K562 (cell line): ENCODE results near the gene GPC2. TPM values are rescaled to one million over a fixed set of nuclear protein-coding genes. Genes with fewer than 3 reads are reported as not detected.

Experiments
- ARID1B ChIP-seq: fragments of 450-650 bp; IDR thresholded peaks from 2 replicates; pipeline ENCODE4 v1.6.1; 2016; ENCODE audit warnings: antibody characterized with exemption, mild to moderate bottlenecking, inconsistent platforms
- CBX3 ChIP-seq, 2 experiments: IDR thresholded peaks; 1 replicate in 1 of 2; 2 replicates in 1 of 2; pipeline ENCODE4 v1.6.1; 2012; ENCODE audit warnings: inconsistent platforms in 2 of 2, low read length in 2 of 2, borderline replicate concordance in 1 of 2, control low read depth in 1 of 2
- CXXC5 ChIP-seq: fragments of 250-450 bp; sonication (Bioruptor Pico); IDR thresholded peaks from 2 replicates; pipeline ENCODE4 v1.8.0; 2022; ENCODE audit warnings: inconsistent platforms, mild to moderate bottlenecking, moderate library complexity
- FOXP1 ChIP-seq: sonication (generic); formaldehyde crosslinking; IDR thresholded peaks from 2 replicates; pipeline ENCODE4 v1.8.0; 2022; ENCODE audit warnings: mild to moderate bottlenecking, missing genetic modification reagents
- GATAD2A ChIP-seq: fragments of 450-650 bp; IDR thresholded peaks from 2 replicates; pipeline ENCODE4 v1.6.1; 2017
- HDAC8 ChIP-seq: fragments of 450-650 bp; IDR thresholded peaks from 2 replicates; pipeline ENCODE4 v1.6.1; 2016; ENCODE audit warnings: mild to moderate bottlenecking, missing genetic modification characterization, moderate library complexity, missing compliant biosample characterization
- KAT7 ChIP-seq: sonication (generic); formaldehyde crosslinking; IDR thresholded peaks from 2 replicates; pipeline ENCODE4 v1.8.0; 2022; ENCODE audit warnings: missing genetic modification reagents, mild to moderate bottlenecking, borderline replicate concordance
- MXI1 ChIP-seq: IDR thresholded peaks from 2 replicates; pipeline ENCODE4 v1.6.1; 2011; ENCODE audit warnings: low read depth, mild to moderate bottlenecking, improper control_type of control experiment, low read length
- NFIX ChIP-seq: fragments of 250-450 bp; sonication (Bioruptor Pico); IDR thresholded peaks from 2 replicates; pipeline ENCODE4 v1.4.0; 2020; ENCODE audit warnings: low read depth, mild to moderate bottlenecking, moderate library complexity
- POLR3A ChIP-seq: IDR thresholded peaks from 2 replicates; pipeline ENCODE4 v1.6.1; 2011; ENCODE audit warnings: borderline replicate concordance, mild to moderate bottlenecking, moderate library complexity; ENCODE audit not compliant: insufficient read length, insufficient read depth; ENCODE audit errors: extremely low read depth
- POLR3G ChIP-seq: IDR thresholded peaks from 2 replicates; pipeline ENCODE4 v1.6.1; 2011; ENCODE audit not compliant: insufficient read length, insufficient replicate concordance; ENCODE audit errors: extremely low read depth
- RAD51 ChIP-seq: fragments of 450-650 bp; IDR thresholded peaks from 2 replicates; pipeline ENCODE4 v1.7.1; 2016; ENCODE audit warnings: low read depth, mild to moderate bottlenecking, borderline replicate concordance
- SMARCE1 ChIP-seq: fragments of 450-650 bp; IDR thresholded peaks from 2 replicates; pipeline ENCODE4 v1.7.1; 2016; ENCODE audit warnings: mild to moderate bottlenecking
- XRCC4 ChIP-seq: IDR thresholded peaks from one replicate; pipeline ENCODE4 v1.6.1; 2011; ENCODE audit not compliant: insufficient read depth, insufficient read length; ENCODE audit errors: extremely low read depth
- ZBTB7A ChIP-seq: IDR thresholded peaks from 2 replicates; pipeline ENCODE4 v1.6.1; 2011; ENCODE audit warnings: low read depth, mild to moderate bottlenecking, low read length, moderate library complexity, borderline replicate concordance; ENCODE audit not compliant: control insufficient read depth
- ZBTB8A ChIP-seq: fragments of 450-650 bp; IDR thresholded peaks from 2 replicates; pipeline ENCODE4 v1.6.1; 2018; ENCODE audit warnings: mild to moderate bottlenecking, moderate library complexity; ENCODE audit not compliant: partially characterized antibody
- ZNF140 ChIP-seq: fragments of 250-450 bp; sonication (Bioruptor Pico); IDR thresholded peaks from 2 replicates; pipeline ENCODE4 v1.8.0; 2021; ENCODE audit warnings: moderate library complexity, mild to moderate bottlenecking, inconsistent platforms
- polyA plus RNA-seq, 8 experiments: library from polyadenylated mRNA; depleted of rRNA in 4 of 8; stranded (reverse) in 5 of 8; unstranded in 3 of 8; fragments of >200 nt; fragmentation: Nextera tagmentation in 2 of 8; fragmentation: Illumina TruSeq in 1 of 8; extraction: Ambion mirVana in 2 of 8; extraction: Trizol in 1 of 8; gene quantifications; 2 replicates each; pipeline versions ENCODE4 v1.2.1 to v1.2.3, GENCODE V29; 2011 to 2014; ENCODE audit warnings: inconsistent platforms in 1 of 8, missing spikeins in 1 of 8
- total RNA-seq, 7 experiments: library from RNA; depleted of rRNA in 6 of 7; stranded (reverse); fragments of >200 nt in 6 of 7; fragmentation: Illumina TruSeq in 2 of 7; extraction: Trizol in 2 of 7; gene quantifications; 2 replicates each; pipeline versions ENCODE4 v1.2.1 to v1.2.3, GENCODE V29; 2011 to 2021; ENCODE audit warnings: low replicate concordance in 1 of 7
- TF ChIP-seq, protein P1 (sequence below): fragments of 450-650 bp; formaldehyde crosslinking; IDR thresholded peaks from 2 replicates; pipeline ENCODE4 v1.4.0; 2020; ENCODE audit warnings: mild to moderate bottlenecking, mixed read lengths
- TF ChIP-seq, protein P2 (sequence below): fragments of 450-650 bp; IDR thresholded peaks from 2 replicates; pipeline ENCODE4 v1.6.1; 2016
- TF ChIP-seq, protein P3 (sequence below): fragments of 450-650 bp; IDR thresholded peaks from 2 replicates; pipeline ENCODE4 v1.6.1; 2018; ENCODE audit warnings: mild to moderate bottlenecking, low read depth; ENCODE audit not compliant: partially characterized antibody
- TF ChIP-seq, protein P4 (sequence below): fragments of 250-450 bp; sonication (Bioruptor Pico); IDR thresholded peaks from 2 replicates; pipeline ENCODE4 v1.4.0; 2020; ENCODE audit warnings: mild to moderate bottlenecking

The GPC2 gene
- total and polyA plus RNA-seq, 9 of the 15 experiments (the other 6 are each of a cell fraction or from before 2014, with no cell fraction given) = 0.06 to 7.7 (median 1.4) TPM; not detected in 1

DNA sequence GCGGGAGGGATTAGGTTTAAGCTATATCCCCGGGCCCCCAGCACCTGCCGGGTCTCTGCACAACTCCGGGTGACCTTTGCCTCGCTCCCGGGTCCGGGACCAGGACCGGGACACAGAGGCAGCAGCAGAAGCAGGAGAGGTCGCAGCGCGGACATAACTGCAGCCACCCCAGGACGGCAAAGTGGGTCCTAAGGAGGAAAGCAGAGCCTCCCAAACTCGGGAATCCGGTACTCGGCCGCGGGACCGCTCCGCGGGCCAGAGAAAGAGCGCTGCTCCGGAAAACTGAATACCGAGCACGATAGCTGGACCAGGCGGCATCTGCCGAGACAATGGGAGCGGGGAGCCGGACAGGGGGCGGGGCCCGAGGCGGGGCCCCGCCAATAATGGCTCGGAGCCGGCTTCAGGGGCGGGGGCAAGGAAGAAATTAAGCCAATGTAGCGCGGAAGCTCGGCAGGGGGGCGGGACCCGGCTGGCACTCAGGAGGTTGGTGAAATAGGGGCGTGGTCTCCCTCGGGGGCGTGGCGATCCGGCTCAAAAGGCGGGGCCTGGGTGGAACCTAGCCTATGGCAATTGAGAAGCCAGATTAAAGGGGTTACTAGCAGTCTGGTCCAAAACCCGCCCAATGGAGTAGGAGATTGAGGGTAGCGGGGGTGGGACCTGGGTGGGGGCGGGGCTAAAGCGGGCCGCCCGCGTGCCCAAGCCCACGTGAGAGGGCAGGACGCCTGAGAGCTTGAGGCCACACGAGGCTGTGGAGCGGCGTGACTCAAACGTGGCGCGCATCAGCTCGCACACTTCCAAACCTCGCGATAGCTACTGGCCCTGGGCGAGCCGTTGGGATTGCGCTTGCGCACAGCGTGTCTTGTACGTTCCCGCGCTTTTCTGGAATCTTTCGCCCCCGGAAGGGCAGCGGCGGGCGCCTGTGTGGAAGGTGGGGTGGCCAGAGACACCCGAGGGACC, at the start of gene GPC2, which contains the start of gene STAG3 (continued):
- TF ChIP-seq, protein P1, sequence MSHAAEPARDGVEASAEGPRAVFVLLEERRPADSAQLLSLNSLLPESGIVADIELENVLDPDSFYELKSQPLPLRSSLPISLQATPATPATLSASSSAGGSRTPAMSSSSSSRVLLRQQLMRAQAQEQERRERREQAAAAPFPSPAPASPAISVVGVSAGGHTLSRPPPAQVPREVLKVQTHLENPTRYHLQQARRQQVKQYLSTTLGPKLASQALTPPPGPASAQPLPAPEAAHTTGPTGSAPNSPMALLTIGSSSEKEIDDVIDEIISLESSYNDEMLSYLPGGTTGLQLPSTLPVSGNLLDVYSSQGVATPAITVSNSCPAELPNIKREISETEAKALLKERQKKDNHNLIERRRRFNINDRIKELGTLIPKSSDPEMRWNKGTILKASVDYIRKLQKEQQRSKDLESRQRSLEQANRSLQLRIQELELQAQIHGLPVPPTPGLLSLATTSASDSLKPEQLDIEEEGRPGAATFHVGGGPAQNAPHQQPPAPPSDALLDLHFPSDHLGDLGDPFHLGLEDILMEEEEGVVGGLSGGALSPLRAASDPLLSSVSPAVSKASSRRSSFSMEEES (CRISPR knock-in tag) = no peak
- TF ChIP-seq NFIX (CRISPR knock-in tag) (no peak), CBX3 (IDR thresholded peaks at IDR 0.05; ENCODE audit: borderline replicate concordance in 1 of 2, low read length in 2 of 2) (peak in 1 of 2 experiments; percentile 88; a peak in 1 of 3 replicates), MXI1 (no peak), GATAD2A (no peak), KAT7 (CRISPR knock-in tag) (no peak), POLR3A (no peak), HDAC8 (tag) (0 out of 2 replicates have a peak, but pooled peaks have one; percentile 45), XRCC4 (no peak), ZBTB7A (0 out of 2 replicates have a peak, but pooled peaks have one; percentile 8), SMARCE1 (no peak), POLR3G (no peak), RAD51 (peak; percentile 49; the same call in 1 of the 2 replicates), FOXP1 (CRISPR knock-in tag) (peak; percentile 84; the same call in 1 of the 2 replicates), CXXC5 (CRISPR knock-in tag) (peak; percentile 54), ARID1B (no peak), ZNF140 (CRISPR knock-in tag) (no peak), ZBTB8A (no peak)
- TF ChIP-seq, protein P2, sequence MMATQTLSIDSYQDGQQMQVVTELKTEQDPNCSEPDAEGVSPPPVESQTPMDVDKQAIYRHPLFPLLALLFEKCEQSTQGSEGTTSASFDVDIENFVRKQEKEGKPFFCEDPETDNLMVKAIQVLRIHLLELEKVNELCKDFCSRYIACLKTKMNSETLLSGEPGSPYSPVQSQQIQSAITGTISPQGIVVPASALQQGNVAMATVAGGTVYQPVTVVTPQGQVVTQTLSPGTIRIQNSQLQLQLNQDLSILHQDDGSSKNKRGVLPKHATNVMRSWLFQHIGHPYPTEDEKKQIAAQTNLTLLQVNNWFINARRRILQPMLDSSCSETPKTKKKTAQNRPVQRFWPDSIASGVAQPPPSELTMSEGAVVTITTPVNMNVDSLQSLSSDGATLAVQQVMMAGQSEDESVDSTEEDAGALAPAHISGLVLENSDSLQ = peak; percentile 79
- TF ChIP-seq, protein P3, sequence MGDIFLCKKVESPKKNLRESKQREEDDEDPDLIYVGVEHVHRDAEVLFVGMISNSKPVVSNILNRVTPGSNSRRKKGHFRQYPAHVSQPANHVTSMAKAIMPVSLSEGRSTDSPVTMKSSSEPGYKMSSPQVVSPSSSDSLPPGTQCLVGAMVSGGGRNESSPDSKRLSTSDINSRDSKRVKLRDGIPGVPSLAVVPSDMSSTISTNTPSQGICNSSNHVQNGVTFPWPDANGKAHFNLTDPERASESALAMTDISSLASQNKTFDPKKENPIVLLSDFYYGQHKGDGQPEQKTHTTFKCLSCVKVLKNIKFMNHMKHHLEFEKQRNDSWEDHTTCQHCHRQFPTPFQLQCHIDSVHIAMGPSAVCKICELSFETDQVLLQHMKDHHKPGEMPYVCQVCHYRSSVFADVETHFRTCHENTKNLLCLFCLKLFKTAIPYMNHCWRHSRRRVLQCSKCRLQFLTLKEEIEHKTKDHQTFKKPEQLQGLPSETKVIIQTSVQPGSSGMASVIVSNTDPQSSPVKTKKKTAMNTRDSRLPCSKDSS = no peak
- TF ChIP-seq, protein P4, sequence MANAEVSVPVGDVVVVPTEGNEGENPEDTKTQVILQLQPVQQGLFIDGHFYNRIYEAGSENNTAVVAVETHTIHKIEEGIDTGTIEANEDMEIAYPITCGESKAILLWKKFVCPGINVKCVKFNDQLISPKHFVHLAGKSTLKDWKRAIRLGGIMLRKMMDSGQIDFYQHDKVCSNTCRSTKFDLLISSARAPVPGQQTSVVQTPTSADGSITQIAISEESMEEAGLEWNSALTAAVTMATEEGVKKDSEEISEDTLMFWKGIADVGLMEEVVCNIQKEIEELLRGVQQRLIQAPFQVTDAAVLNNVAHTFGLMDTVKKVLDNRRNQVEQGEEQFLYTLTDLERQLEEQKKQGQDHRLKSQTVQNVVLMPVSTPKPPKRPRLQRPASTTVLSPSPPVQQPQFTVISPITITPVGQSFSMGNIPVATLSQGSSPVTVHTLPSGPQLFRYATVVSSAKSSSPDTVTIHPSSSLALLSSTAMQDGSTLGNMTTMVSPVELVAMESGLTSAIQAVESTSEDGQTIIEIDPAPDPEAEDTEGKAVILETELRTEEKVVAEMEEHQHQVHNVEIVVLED (CRISPR knock-in tag) = no peak
